HS-27A (cell line): ENCODE measurements around the gene CS.
"Not testable (repeated sequence)": the region's sequence is repeated elsewhere in the genome, so short reads cannot be mapped to it uniquely, and the experiment has no call there.

Source experiments
- DNase-seq: peaks from one replicate; pipeline ENCODE4 v3.0.0-alpha.2; 2012; ENCODE audit warnings: low read depth, missing footprints

Gene CS

GRCh38 chr12:56278905-56279304 lies 21.2 kb downstream of the CS start:
- DNase-seq = no peak

- no peak for DNase-seq
Observed at GRCh38 chr12:56274299-56274698, 25.8 kb downstream of the CS start.

GRCh38 chr12:56272468-56272867 lies 27.7 kb downstream of the CS start:
- DNase-seq = not testable (repeated sequence)

GRCh38 chr12:56271031-56271430 lies 29.1 kb downstream of the CS start:
- no peak for DNase-seq

GRCh38 chr12:56267443-56268071 lies 32.6 kb downstream of the CS start:
- DNase-seq = no peak

- peak; percentile 77 for DNase-seq
Observed at GRCh38 chr12:56266693-56267442, 33.3 kb downstream of the CS start, which contains the start of gene COQ10A. Gene COQ10A, plus strand, starts transcription at chr12:56266942. Its CDS starts 177 bp downstream, at chr12:56267119.

- not testable (repeated sequence) for DNase-seq
Observed at GRCh38 chr12:56266068-56266692, 34.0 kb downstream of the CS start.

- not testable (repeated sequence) for DNase-seq
Observed at GRCh38 chr12:56262955-56263354, 37.2 kb downstream of the CS start.

GRCh38 chr12:56261503-56262232 lies 38.5 kb downstream of the CS start:
- peak; percentile 85 for DNase-seq

- DNase-seq = no peak
Observed at GRCh38 chr12:56260921-56261320, 39.2 kb downstream of the CS start.

- no peak for DNase-seq
Observed at GRCh38 chr12:56260380-56260779, 39.8 kb downstream of the CS start.

- no peak for DNase-seq
Observed at GRCh38 chr12:56258820-56259183, 41.3 kb downstream of the CS start.

- DNase-seq = peak; percentile 41
Observed at GRCh38 chr12:56258068-56258819, 41.9 kb downstream of the CS start, which contains the start of gene ANKRD52. Gene ANKRD52, minus strand, starts transcription at chr12:56258384. Its CDS starts 115 bp downstream, at chr12:56258269.

- no peak for DNase-seq
Observed at GRCh38 chr12:56257491-56258067, 42.6 kb downstream of the CS start.

- DNase-seq = no peak
Observed at GRCh38 chr12:56257071-56257470, 43.1 kb downstream of the CS start.

GRCh38 chr12:56256326-56256960 lies 43.7 kb downstream of the CS start:
- DNase-seq = no peak

GRCh38 chr12:56255671-56256070 lies 44.5 kb downstream of the CS start:
- no peak for DNase-seq

- no peak for DNase-seq
Observed at GRCh38 chr12:56253091-56253490, 47.0 kb downstream of the CS start.

- no peak for DNase-seq
Observed at GRCh38 chr12:56252649-56253048, 47.5 kb downstream of the CS start.

- DNase-seq = no peak
Observed at GRCh38 chr12:56248711-56249110, 51.4 kb downstream of the CS start.

GRCh38 chr12:56247923-56248322 lies 52.2 kb downstream of the CS start:
- DNase-seq = no peak
